NCI-H2107 treated with DMSO at 0.1 percent for 48 hours (cell line): ENCODE results near the gene PAX7.
"Not testable (repeated sequence)": the region's sequence is repeated elsewhere in the genome, so short reads cannot be mapped to it uniquely, and the experiment has no call there.

Experiments used
- DNase-seq: peaks from one replicate; lab custom pipeline; 2025; ENCODE audit not compliant: unreplicated experiment; lab: John Stamatoyannopoulos, UW

The PAX7 gene

DNA sequence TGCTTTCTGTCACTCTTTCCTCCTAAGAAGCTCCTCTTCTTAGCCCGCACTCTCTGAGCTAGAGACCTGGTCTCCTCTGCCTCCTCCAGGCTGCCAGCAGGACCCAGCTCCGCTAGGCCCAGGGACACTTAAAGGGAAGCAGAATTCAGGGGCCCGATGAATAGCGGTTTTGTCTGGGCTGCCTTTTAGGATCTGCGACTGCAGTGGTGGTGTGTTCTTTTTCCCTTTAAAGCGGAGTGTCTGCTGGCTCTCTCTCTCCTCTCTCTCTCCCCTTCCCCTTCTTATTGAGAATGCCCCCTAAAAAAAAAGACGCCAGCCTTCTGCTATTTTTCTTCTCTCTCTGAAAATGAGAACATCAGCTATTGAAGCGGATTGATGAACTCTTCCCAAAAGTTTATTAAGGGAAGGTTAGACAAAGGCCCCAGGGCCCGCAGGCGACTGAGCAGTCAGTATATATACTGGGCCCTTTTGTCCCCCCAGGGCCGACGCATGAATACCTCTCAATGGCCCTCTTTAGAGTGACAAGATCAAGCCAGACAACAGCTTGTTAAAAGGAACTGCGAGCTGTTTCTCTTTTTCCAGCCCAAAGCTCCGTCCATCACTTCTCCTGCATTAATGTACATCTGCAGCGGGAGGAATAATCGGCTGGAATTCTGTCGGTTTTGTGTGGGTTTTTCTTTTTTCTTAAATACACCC is 27.0 kb downstream of the PAX7 start:
- no peak for DNase-seq

DNA sequence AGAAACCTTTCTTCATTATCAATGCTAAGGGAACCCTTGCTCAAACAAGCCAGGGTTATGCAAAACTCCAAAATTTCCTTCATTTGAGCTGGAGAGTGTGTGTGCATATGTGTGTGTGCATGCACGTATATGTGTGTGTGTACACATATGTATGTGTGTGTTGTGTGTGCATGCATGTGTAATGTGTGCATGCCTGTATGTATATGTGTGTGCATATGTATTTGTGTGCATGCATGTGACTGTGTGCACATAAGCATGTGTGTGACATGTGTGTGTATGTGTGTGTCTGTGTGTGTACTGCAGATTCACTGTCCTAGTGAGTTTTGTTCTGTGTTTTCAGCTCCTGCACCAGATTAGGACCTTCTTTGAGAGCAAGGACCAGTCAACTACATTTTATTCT is 28.2 kb downstream of the PAX7 start:
- DNase-seq, result no peak

DNA sequence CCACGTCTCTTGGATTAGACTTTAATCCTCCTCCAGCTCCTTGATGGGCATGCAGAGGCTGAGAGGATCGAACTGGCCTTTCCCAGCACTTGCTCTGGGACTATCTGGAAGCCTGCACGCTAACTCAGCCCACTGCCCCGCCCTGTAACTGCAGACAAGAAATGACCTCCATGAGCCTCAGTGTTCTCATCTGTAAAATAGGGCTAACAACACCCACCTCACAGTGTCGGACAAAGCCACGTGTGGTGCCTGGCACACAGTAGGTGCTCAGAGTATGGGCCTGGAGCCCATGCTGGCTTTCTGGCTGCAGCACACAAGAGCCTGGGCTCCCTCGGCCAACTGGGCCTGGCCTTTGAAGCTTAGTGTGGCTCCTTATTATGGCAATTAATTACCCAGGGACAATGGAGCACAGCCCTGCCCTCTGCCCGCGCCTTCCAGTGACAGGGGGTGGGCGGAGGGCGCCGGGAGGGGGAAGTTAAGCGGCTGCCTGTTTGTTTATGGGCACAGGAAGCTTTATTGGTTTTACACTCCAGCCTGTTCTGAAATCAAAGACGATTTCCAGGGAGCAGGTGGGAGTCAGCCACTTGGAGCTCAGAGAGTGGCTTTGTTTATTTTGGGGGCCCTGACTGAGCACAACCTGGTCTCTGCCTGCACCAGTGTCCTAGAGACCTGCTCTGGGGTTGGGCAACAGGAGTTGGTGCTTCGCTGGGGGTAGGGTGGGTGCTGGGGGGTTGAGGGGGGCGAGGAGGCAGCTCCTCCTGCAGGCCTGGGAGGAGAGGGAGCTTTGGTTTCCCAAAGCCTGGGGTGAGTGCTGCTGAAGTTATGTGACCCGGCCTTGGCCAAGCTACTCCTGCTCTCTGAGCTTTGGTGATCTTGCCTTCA is 31.0 kb downstream of the PAX7 start:
- no peak for DNase-seq

DNA sequence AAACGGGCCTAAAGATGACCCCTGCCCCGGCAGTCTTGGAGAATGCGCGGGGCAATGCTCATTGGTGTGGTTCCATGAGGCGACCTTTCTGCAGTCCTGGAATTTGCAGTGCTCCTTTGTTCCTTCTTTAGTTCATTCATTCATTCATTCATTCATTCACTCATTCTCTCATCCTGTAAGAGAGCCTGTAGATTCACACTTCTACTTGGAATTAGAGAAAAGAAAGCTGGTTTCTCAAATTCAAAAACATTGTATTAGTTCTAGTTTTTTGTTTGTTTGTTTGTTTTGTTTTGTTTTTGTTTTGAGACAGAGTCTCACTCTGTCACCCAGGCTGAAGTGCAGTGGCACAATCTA is 31.6 kb downstream of the PAX7 start:
- DNase-seq, result no peak

DNA sequence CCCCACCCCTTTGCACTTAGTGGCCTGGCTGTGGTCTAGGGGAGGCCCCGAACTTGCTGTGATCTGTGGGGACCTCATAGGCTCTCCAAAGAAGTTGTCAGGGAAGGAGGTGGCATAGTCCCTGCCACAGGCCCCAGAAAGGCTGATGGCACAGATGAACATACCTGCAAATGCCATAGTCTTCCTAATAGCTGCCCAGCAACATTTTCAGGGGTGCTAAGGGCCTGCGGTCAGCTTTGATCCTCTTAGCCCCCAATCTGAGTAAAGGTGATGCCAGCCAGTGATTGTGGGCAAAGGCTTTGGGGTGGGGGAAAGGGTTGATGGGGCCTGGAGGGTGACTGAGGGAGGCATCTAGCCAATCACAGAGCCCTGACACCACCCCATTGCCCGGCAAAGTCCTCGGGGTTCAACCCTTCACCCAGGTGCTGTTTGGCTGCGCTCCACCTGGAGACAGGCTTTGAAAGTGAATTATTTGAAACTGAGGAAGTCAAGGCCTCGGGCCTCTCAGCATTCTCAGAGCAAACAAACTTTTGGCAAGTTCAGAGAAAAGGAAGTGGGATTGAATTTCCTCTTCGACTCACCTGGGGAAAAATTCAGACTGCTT is 35.8 kb downstream of the PAX7 start:
- DNase-seq, result no peak

DNA sequence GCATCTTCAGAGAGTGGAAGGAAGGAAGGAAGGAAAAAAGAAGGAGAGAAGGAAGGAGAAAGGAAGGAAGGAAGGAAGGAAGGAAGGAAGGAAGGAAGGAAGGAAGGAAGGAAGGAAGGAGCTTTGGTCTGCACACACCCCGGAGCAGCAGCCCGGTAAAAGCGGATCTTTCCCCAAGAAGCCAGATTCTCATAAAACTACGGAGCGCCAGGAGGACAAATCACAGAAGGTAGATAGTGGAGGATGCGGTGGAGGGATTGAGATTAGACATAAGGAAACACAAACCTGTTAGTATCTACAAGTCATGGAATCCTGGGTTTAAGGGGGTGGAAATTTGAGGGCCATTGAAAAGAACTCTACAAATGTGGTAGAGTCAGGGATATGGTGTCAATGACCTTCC is 36.7 kb downstream of the PAX7 start:
- no peak for DNase-seq

DNA sequence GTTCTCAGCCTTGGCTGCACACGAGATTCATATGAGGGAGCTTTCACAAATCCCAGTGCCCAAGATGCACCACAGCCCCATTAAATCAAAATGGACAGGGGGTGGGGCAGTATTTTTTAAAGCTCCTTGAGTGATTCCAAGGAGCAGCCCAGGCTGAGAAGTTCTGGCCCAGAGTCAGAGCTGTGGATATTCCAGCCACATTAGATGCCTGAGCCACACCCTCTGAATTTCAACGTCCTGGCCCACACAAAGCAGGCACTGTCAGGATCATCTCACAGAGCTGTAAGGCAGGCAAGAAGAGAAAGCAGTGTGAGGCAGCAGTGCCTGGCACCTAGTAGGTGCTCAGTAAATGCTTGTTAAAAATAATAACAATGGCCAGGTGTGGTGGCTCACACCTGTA is 37.4 kb downstream of the PAX7 start:
- DNase-seq, result no peak

DNA sequence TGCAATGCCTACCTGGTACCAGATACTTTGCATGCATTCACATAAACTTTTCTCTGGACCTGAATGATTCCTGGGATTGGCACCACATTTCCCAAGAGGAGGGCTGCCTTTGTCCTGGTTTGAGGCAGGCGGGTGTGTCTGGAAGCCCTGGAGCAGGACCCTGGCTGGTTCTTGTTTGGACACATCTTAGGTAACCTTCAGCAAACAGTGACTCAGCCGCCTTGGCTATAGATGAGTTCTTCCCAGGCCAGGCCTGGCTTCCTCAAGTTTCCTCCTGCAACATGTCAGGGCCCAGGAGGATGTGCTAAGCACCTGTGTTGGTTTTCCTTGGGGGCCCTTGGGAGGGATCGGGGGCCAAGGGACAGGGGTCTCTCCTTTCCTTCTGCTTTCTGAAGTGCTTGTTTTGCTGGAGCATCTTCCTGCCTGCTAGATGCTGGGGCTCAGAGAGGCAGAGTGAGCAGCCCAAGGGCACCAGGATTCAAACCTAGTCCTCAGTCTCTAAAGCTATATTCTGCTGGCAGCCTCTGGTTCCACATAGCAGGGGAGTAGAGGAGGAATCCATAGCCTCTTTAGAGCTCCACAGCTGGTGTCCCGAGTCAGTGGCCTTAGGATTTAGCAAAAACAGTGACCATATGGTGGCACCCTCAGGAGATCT is 38.2 kb downstream of the PAX7 start:
- no peak for DNase-seq

DNA sequence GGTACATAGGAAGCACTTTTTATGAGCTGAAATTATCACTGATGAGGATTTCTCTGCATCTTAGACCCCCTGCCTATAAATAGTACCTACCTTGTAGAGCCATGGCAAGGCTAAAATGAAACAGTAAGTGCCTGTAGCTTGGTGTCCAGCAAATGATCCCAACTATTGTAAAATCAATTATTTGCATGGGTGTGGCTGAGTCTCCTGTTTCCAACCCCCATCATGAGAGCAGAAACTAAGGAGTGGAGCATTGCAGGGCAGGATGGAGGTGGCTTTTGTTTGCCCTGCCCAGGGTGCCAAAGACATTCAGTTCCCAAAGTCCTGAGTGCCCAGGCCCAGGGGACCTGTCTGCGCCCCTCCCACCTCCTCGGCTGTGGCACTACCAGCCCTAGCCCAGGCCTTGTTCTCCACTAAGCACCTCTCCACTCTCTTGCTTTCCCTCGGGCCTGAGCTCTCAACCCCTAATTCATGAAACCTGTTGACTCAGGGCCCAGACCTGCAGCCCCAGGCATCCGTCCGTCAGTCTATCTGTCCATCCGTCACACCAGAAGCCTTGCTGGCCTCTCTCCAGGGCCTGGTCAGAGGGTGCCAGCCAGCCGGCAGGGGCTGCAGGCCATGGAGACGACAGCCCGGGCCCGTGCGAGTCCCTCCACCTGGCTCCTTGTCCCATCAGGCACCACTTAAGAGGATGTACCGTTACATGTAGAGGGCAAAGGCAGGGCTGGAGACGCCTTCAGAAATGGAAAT is 39.6 kb downstream of the PAX7 start:
- no peak for DNase-seq

DNA sequence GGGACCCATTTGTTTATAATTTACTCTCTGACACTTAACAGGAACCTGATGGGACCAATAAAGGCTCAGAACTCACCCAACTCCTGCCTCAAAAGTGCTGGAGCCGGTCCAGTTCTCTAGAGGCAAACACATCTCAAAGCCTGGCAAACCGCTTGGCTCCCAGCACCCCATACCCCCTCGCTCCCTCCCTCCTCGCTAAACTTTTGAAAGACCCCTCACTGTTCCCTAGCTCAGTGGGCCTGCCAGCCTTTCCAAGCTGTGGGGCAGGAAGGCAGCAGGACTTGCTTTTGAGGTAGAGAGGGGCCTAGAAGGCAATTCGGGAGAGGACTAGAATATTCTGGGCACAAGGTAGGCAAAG is 40.2 kb downstream of the PAX7 start:
- DNase-seq, result no peak

DNA sequence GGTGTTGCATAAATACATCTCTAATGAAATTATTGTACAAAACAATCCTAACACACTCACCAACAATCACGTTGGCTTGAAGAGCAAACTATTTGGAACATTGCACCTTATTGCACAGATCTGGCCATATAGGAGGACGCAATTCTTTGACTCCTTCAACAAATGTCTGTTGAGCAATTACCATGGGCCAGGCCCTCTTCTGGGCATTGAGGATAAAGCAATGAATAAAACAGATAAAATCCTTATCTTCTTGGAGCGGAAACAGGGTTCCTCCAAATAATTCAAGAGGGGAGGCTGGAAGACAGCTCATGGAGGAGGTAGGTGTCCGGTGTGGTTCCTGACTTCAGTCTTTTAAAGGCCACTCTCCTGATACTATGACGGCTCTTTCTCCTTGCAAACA is 43.3 kb downstream of the PAX7 start:
- no peak for DNase-seq

DNA sequence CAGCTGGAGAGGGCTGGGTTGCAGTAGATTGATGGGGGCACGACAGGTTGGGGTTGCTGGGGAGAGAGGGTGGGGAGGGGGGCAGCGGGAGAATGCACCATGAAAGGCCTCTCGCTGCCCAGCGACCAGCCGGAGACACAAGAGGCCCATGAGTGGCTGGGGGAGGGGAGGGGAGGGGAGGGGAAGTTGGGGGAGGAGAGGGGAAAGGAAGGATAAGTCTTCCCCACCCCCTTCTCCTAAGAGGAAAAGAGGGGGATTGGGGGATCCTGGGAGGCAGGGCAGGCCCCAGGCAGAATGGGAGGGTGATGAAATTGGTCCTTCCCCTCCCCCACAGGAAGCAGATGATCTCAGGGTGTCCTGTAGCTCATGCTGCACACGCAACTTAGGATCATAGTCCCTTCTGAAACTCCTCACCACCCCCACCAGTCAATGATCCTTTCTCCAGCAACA is 45.7 kb downstream of the PAX7 start:
- no peak for DNase-seq

DNA sequence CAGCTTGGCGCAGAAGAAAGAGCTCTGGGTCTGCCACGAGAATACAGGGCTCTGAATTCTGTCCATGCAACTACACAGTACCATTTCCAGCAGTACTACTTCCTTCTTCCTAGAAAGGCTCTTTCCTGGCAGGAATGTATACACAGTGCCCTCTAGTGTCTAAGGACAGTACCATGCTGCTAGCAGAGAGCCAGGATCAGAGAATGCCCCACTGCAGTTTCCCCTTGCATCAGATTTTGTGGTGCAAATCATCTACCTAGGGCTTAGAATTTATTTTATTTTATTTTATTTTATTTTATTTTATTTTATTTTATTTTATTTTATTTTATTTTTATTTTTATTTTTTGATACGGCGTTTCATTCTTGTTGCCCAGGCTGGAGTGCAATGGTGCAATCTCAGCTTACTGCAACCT is 50.8 kb downstream of the PAX7 start:
- peak; percentile 6 for DNase-seq

DNA sequence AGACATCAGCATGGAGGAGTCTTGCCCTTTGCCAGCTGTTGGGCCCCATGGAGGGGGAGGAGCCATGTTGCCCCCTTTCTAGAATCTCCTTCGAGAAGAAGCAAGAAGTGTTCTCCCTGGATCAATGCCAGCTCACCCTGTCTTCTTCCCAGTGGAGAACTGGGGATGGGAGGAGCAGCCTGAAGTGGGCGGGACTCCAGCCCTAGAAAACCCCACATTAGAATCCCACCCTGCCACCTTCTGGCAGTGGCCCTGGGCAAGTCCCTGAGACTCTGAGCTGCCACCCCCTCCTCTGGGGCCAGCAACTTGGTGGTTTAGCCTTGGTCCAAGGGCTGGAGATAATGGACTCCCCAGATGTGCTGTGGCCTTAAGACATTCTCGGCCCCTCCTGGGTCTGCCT is 51.7 kb downstream of the PAX7 start:
- DNase-seq, result no peak

DNA sequence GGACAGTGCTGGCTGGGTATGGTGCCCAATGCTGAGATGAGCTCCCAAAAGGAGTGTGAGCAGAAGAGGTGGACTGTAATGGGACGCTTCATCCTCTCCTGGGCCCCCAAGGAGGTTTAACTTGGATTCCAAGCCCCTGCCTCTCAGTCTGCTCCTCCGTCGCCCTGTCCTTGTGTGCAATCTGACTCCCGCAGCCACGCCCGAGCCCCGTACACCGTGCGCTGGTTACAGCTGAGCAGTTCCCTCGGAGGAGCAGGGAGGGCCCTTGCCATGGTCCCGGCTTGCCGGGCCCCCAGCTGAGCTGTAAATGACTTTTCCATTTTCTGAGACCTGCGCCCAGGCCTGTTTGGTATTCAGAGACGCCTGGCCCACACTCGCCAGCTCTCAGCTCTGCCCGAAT is 53.7 kb downstream of the PAX7 start:
- DNase-seq, result no peak

DNA sequence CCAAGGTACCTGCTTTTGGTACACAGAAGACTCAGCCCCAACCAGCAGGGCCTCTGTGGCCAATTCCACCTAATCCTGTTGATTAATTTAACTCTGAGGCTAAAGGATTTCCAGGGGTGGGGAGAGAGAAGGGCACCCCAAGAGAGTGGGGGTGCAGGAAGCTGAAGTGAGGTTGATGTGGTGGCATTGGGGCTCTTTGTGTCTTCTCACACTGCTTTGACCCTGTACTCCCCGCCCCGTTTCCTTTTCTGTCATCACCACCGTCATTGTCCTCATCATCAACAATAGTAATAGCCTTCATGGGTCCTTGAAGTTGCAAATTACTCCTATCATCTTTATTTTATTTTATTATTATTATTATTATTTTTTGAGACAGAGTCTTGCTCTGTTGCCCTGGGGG is 55.9 kb downstream of the PAX7 start:
- no peak for DNase-seq

DNA sequence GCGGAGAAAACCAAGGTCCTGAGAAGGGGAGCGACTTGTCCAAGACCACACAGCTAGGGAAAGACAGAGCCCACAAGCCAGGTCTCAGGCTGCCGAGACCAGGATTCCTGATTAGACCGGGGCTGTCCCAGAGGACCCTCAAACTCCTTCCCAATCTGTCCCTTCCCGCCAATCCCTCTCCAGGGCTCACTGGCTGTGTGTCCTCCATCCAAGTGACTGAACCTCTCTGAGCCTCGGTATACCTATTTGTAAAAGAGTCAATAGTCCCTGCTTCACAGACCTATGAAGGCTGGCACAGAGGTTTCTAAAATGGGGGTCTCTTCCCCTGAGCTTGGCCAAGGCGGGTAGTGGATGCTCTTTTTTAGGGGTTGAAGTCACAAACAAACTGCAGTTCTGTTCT is 56.6 kb downstream of the PAX7 start:
- no peak for DNase-seq

DNA sequence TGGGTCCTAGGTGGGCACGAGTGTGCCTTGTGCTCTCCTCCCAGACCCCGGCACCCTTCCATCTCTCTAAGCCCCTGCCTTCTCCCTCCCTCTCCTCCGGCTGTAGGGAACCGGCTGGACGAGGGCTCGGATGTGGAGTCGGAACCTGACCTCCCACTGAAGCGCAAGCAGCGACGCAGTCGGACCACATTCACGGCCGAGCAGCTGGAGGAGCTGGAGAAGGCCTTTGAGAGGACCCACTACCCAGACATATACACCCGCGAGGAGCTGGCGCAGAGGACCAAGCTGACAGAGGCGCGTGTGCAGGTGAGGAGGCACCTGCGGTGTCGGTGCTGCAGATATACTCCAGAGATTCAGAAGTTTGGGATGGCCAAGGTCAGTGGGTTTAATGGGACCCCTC is 61.0 kb downstream of the PAX7 start:
- no peak for DNase-seq

DNA sequence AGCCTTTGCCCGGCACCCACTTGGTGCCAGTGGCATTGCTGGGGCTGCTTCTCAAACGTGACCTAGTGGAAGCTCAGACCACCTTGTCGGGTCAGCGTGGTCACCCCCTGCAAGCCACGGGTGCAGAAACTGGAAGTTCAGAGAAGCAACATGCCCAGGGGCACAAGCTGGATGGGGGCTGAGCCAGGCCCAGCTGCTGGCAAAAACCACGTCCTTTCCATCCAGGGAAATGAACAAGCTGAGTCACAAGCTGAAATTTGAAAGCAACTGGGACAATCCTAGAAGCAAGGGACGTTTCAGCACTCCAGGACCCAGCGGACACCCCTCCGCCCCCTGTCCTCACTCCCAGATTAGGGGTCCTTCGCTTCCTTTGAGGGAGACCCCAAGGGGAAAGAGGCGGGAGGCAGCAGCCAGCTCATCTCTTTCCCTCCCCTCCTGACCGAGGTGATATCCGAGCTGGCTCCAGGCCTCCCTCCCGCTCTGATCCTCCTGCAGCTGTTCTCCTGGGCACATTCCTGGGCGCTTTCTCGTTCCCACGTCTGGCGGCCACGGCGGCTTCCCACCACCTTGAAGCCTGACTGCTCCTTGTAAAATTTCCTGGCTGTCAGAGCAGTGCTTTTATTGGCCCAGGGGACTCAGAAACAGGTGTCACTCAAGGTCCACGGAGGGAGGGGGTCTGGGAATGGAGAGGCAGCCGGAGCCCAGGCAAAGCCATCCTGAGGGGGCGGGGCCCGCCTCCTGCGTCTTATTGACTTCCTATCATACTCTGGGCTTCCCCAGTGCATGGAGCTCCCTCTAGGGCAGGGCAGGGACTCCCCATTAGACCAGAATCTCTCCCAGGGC is 62.8 kb downstream of the PAX7 start:
- DNase-seq, result no peak

DNA sequence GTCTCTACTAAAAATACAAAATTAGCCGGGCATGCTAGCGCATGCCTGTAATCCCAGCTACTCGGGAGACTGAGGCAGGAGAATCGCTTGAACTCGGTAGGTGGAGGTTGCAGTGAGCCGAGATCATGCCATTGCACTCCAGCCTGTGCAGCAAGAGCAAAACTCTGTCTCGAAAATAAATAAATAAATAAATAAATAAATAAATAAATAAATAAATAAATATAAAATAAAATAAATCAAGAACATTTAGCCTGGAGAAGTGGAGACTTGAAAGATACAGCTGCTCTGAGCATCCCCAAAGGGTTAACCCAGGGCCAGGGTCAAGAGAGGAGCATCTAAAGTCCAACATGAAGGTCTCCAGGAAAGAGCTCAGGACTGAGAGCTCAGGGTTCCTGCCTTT is 63.6 kb downstream of the PAX7 start:
- DNase-seq, result not testable (repeated sequence)
